Activated CD4-positive, alpha-beta T cell treated with anti-CD3 and anti-CD28 coated beads, Interleukin-2, Interleukin-6, amounts not matched to agents 100 ng/mL and 50 ng/mL, durations not matched to agents 16 hours and 8 hours (primary cell): ENCODE results near the gene HDAC1.
"Not testable (repeated sequence)": the region's sequence is repeated elsewhere in the genome, so short reads cannot be mapped to it uniquely, and the experiment has no call there.

Source experiments
- DNase-seq: peaks from one replicate; pipeline ENCODE4 v3.0.0-alpha.2; 2020

HDAC1 gene

GRCh38 chr1:32291708-32292538, at the start of gene HDAC1:
Gene HDAC1, plus strand, starts transcription at chr1:32292083. Its CDS starts 87 bp downstream, at chr1:32292170.
- DNase-seq: peak; percentile 99

- DNase-seq: no peak
These were observed 49.5 kb upstream of the HDAC1 start for GRCh38 chr1:32242341-32242851.

GRCh38 chr1:32246888-32247273, 45.0 kb upstream of the HDAC1 start, which contains the start of gene FAM167B:
Gene FAM167B, plus strand, starts transcription at chr1:32247222. Its CDS starts 200 bp downstream, at chr1:32247422.
- no peak for DNase-seq

- DNase-seq: no peak
These were observed 44.4 kb upstream of the HDAC1 start for GRCh38 chr1:32247452-32247851.

- peak; percentile 93 for DNase-seq
These were observed 43.6 kb upstream of the HDAC1 start for GRCh38 chr1:32247983-32248889.

- DNase-seq: peak; percentile 94
These were observed 41.9 kb upstream of the HDAC1 start for GRCh38 chr1:32249831-32250525.

GRCh38 chr1:32250893-32251716, 40.8 kb upstream of the HDAC1 start, which contains the start of gene LCK:
Gene LCK, plus strand, starts transcription at chr1:32251265. Its CDS starts 23,065 bp downstream, at chr1:32274330.
- DNase-seq: peak; percentile 83

GRCh38 chr1:32255072-32256071, 36.5 kb upstream of the HDAC1 start:
- peak; percentile 74 for DNase-seq

GRCh38 chr1:32256473-32257226, 35.2 kb upstream of the HDAC1 start:
- peak; percentile 47 for DNase-seq

- no peak for DNase-seq
These were observed 34.7 kb upstream of the HDAC1 start for GRCh38 chr1:32257227-32257508.

GRCh38 chr1:32263236-32263593, 28.7 kb upstream of the HDAC1 start:
- DNase-seq: not testable (repeated sequence)

- peak; percentile 37 for DNase-seq
These were observed 28.1 kb upstream of the HDAC1 start for GRCh38 chr1:32263744-32264143.

- no peak for DNase-seq
These were observed 26.0 kb upstream of the HDAC1 start for GRCh38 chr1:32265846-32266245.

GRCh38 chr1:32266921-32267591, 24.8 kb upstream of the HDAC1 start:
- DNase-seq: peak; percentile 50

- DNase-seq: no peak
These were observed 22.1 kb upstream of the HDAC1 start for GRCh38 chr1:32269744-32270143.

- DNase-seq: no peak
These were observed 19.1 kb upstream of the HDAC1 start for GRCh38 chr1:32272557-32273390.

GRCh38 chr1:32273391-32274208, 18.3 kb upstream of the HDAC1 start:
- peak; percentile 79 for DNase-seq
